ENCODE measurements around the gene RBP3.

DNA sequence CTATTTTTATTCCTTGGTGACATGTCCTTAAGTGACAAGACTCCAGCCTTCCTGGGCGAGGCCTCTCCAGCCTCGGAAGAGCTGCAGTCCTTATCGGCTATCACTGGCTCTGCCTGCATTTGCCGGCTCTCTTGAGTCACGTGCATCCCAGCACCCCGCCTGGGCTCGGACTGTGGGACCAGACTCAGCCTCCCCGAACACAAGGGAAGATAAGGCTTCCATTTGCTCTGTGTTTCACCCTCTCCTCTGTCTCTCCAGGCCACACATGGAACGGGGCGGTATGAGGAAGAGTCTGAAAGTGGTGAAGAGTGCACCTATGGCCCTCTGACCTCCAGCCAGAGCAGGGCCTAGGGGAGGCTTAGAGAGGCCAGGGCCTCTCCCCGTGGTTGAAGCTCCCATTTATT is 21.2 kb upstream of the RBP3 start:
- TF ChIP-seq CTCF (IDR thresholded peaks at IDR 0.05) (no peak), EZH2 (IDR thresholded peaks at IDR 0.05) (no peak), EZH2phosphoT487 (IDR thresholded peaks at IDR 0.05) (no peak)
